Measurements from ENCODE around the gene SLC30A7. TPM values are rescaled to one million over a fixed set of nuclear protein-coding genes. Genes with fewer than 3 reads are reported as not detected.

SLC30A7 gene
- total RNA-seq, 2 donors from 2014 or later, result 8.1 to 9.0 TPM

DNA sequence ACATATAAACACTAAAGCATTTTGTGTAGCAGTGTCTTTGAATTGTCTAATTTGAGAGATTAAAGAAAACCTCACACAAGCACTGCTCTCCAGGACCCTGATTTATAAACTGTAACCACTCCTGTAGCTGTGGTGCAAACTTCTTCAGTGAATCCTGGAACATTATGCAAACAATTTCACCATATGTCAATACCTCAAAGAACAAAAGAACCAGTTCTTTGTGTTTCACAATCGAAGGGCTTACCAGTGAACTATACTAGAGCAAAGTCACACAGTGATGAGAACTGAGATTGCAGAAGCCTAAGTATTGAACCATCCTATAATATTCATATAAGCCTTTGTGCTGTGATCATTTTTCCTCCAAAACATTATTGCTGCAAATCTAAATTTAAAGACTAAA is 108.2 kb downstream of the SLC30A7 start:
- Histone ChIP-seq H3K27ac (no peak overlapping the region), H3K9me3 (no peaks in the 10 kb centered on the region), H3K36me3 (peaks cover 13% of the 10 kb centered on the region), H3K27me3 (no peaks in the 10 kb centered on the region), H3K4me3 (no peak overlapping the region), H3K4me1 (peaks cover 0 to 11% of the 10 kb centered on the region in 2 donors)
- TF ChIP-seq, protein P1, sequence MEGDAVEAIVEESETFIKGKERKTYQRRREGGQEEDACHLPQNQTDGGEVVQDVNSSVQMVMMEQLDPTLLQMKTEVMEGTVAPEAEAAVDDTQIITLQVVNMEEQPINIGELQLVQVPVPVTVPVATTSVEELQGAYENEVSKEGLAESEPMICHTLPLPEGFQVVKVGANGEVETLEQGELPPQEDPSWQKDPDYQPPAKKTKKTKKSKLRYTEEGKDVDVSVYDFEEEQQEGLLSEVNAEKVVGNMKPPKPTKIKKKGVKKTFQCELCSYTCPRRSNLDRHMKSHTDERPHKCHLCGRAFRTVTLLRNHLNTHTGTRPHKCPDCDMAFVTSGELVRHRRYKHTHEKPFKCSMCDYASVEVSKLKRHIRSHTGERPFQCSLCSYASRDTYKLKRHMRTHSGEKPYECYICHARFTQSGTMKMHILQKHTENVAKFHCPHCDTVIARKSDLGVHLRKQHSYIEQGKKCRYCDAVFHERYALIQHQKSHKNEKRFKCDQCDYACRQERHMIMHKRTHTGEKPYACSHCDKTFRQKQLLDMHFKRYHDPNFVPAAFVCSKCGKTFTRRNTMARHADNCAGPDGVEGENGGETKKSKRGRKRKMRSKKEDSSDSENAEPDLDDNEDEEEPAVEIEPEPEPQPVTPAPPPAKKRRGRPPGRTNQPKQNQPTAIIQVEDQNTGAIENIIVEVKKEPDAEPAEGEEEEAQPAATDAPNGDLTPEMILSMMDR (IDR thresholded peaks at IDR 0.05), result no peak
- no peak for DNase-seq (ENCODE audit: low spot score)

DNA sequence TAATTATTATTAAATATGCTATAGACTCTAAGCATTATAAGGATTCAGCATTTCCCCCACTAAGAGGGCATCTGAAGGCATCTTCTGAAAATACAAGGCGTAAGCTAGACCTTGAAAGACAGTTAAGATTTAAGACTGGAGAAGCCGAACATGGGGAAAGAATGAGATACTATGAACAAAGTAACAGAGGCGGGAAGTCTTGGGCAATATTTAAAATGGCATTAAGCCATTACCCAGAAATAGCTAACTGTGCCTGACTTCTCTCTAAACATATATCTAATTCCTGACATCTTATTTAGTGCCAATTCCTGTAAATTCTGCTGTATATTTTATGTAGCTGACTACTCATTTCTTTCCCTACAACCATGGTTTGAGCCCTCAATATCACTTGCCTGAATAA is 108.8 kb downstream of the SLC30A7 start:
- Histone ChIP-seq H3K27ac (no peak overlapping the region), H3K4me1 (peaks cover 0 to 11% of the 10 kb centered on the region in 2 donors), H3K9me3 (no peaks in the 10 kb centered on the region)

DNA sequence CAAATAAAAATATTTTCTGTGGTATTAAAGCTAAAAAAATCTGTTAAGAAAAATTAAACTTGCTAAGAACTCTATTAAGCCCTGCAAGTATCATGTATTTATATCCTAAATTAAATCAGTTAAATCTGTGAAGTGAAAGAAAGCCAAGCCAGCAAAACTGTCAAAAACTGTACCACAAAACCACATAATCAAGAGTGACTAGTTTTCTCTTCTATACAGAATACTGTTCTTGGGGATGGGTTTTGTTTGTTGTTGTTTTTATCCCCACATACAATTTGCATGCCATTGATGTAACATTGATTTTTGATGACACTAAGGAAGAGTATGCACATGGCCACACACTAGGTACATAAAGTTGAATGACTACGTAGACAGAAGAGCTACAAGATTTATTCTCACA is 109.3 kb downstream of the SLC30A7 start:
- peaks cover 0 to 11% of the 10 kb centered on the region in 2 donors for H3K4me1 ChIP-seq
- peaks cover 11% of the 10 kb centered on the region for H3K36me3 ChIP-seq
- H3K27me3 ChIP-seq, result no peaks in the 10 kb centered on the region
- no peak overlapping the region for H3K27ac ChIP-seq
- no peak for DNase-seq (ENCODE audit: low spot score)
- TF ChIP-seq, protein P1 (IDR thresholded peaks at IDR 0.05), result no peak
- no peaks in the 10 kb centered on the region for H3K9me3 ChIP-seq
- H3K4me3 ChIP-seq, result no peak overlapping the region

More for the DNA sequence above, 108.8 kb downstream of the SLC30A7 start:
- Histone ChIP-seq H3K4me3 (no peak overlapping the region), H3K27me3 (no peaks in the 10 kb centered on the region), H3K36me3 (peaks cover 13% of the 10 kb centered on the region)
- no peak for DNase-seq (ENCODE audit: low spot score)
- TF ChIP-seq, protein P1 (IDR thresholded peaks at IDR 0.05), result no peak

DNA sequence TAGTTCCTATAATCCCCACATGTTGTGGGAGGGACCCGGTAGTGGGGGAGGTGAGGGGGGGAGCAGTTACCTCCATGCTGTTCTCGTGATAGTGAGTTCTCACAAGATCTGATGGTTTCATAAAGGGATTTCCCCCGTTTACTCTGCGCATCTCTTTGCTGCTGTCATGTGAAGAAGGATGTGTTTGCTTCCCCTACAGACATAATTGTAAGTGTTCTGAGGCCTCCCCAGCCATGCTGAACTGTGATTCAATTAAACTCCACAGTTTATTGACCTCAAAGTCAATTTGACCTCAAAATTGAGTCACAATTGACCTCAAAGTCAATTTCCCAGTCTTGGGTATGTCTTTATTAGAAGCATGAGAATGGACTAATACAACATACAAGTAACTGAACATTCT is 110.0 kb downstream of the SLC30A7 start:
- no peak overlapping the region for H3K27ac ChIP-seq
- TF ChIP-seq, protein P1 (IDR thresholded peaks at IDR 0.05), result no peak
- peaks cover 5% of the 10 kb centered on the region for H3K36me3 ChIP-seq
- no peak overlapping the region for H3K4me3 ChIP-seq
- H3K4me1 ChIP-seq, result peaks cover 0 to 11% of the 10 kb centered on the region in 2 donors
- no peaks in the 10 kb centered on the region for H3K9me3 ChIP-seq
- DNase-seq (ENCODE audit: low spot score), result no peak
- no peaks in the 10 kb centered on the region for H3K27me3 ChIP-seq

DNA sequence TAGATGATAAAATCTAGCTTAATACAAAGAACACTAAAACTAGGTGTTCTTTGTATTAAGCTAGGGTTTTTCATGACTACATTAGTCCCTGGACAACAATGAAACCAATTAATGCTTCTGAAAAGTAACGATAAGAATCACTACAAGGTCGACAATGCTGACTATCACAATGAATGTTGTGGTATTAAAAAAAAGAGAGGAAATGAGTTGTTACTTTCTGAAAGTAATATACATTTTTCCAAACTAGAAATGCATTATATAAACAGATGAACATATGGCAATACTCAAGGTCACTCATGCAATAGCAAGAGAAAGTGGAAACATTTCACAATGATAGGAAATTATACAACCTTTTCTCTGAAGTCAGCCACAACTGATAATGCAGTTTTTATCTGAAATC is 110.7 kb downstream of the SLC30A7 start:
- DNase-seq (ENCODE audit: low spot score), result no peak
- H3K9me3 ChIP-seq, result no peaks in the 10 kb centered on the region
- H3K36me3 ChIP-seq, result no peaks in the 10 kb centered on the region
- H3K4me3 ChIP-seq, result no peak overlapping the region
- no peak overlapping the region for H3K27ac ChIP-seq
- TF ChIP-seq, protein P1 (IDR thresholded peaks at IDR 0.05), result no peak
- H3K4me1 ChIP-seq, result peaks cover 0 to 11% of the 10 kb centered on the region in 2 donors
- no peaks in the 10 kb centered on the region for H3K27me3 ChIP-seq

DNA sequence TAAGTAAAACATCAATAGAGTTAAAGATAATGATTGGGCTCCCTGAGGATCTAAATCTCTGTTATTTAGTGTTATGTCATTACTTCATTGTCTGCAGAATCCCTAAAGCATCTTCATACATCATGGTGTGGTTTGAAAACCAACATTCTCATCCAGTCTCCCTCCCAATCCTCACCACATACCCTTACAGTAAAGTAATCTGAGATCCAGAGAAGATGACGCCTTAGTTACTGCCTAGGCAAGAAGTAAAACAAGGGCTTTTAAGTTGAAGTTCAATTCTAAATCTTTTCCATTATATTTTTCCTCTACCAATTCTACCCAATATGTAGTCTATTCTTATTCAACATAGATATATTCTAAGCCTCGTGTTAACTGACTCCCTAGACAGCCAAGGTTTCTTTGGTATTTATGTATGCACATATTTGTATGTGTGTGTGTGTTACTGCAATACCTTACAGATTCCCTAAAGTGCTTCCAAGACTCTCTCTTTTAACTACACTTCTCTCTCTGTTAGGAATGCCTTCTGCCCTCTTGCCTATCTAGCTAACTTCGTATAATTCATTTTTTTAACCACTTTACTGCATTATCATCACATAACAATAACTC is 112.4 kb downstream of the SLC30A7 start:
- peaks cover 3% of the 10 kb centered on the region for H3K36me3 ChIP-seq
- DNase-seq (ENCODE audit: low spot score), result no peak
- no peaks in the 10 kb centered on the region for H3K9me3 ChIP-seq
- no peaks in the 10 kb centered on the region for H3K27me3 ChIP-seq
- H3K27ac ChIP-seq, result no peak overlapping the region
- H3K4me3 ChIP-seq, result no peak overlapping the region
- TF ChIP-seq, protein P1 (IDR thresholded peaks at IDR 0.05), result no peak
- H3K4me1 ChIP-seq, result peaks cover 0 to 2% of the 10 kb centered on the region in 2 donors
